Neural cell (in vitro differentiated cells): ENCODE results near the gene SNAI1.

Experiments used
- CTCF ChIP-seq: fragments of 450-650 bp; IDR thresholded peaks from 2 replicates; pipeline ENCODE4 v1.5.1; 2014; ENCODE audit warnings: antibody characterized with exemption, mild to moderate bottlenecking, moderate library complexity; ENCODE audit not compliant: poor library complexity, severe bottlenecking
- EP300 ChIP-seq: fragments of 450-650 bp; conservative IDR thresholded peaks from 2 replicates; pipeline ENCODE4 v1.6.1; 2014; ENCODE audit warnings: antibody characterized with exemption, mild to moderate bottlenecking, moderate library complexity; ENCODE audit not compliant: poor library complexity, severe bottlenecking
- EZH2 ChIP-seq: fragments of 200-600, 300-800 bp; shearing (Covaris generic), sonication (generic); IDR thresholded peaks from 2 replicates; pipeline ENCODE4 v1.6.1; 2014; ENCODE audit warnings: antibody characterized with exemption, low read length, borderline replicate concordance, mild to moderate bottlenecking; ENCODE audit not compliant: insufficient read depth, poor library complexity, severe bottlenecking
- POLR2AphosphoS5 ChIP-seq: IDR thresholded peaks from 2 replicates; pipeline ENCODE4 v1.6.1; 2012

GRCh38 chr20:49993301-49993751 is 10.5 kb downstream of the SNAI1 start:
- TF ChIP-seq CTCF (no peak), POLR2AphosphoS5 (no peak), EP300 (no peak), EZH2 (no peak)
